Uterus (tissue), 4 donors: ENCODE results near the gene CCNQ. TPM values are rescaled to one million over a fixed set of nuclear protein-coding genes. Genes with fewer than 3 reads are reported as not detected.
A peak's percentile ranks its signal among the peaks of the same experiment; 100 is the strongest.

Experiments used
- DNase-seq, 2 donors: peaks; one replicate each; pipeline ENCODE4 v3.0.0-alpha.2; 2019 to 2020
- H3K27ac ChIP-seq, 2 donors: fragments of 200-600 bp; sonication (generic); 1 replicate in 1 of 2; 2 replicates in 1 of 2; pipeline ENCODE4 v1.5.1; 2016 to 2018
- H3K27me3 ChIP-seq, 2 donors: fragments of 200-600 bp; sonication (generic); one replicate each; pipeline ENCODE4 v1.5.1; 2018 to 2019; ENCODE audit warnings: control low read depth in 1 of 2
- H3K36me3 ChIP-seq, 2 donors: fragments of 200-600 bp; sonication (generic); one replicate each; pipeline ENCODE4 v1.5.1; 2019; ENCODE audit warnings: control low read depth in 1 of 2
- H3K4me1 ChIP-seq, 2 donors: fragments of 200-600 bp; sonication (generic); one replicate each; pipeline ENCODE4 v1.5.1; 2018 to 2019; ENCODE audit warnings: control low read depth in 1 of 2
- H3K4me3 ChIP-seq, 2 donors: fragments of 200-600 bp; sonication (generic); 1 replicate in 1 of 2; 2 replicates in 1 of 2; pipeline ENCODE4 v1.5.1; 2018 to 2019; ENCODE audit warnings: mild to moderate bottlenecking in 1 of 2
- H3K9me3 ChIP-seq, 2 donors: fragments of 200-600 bp; sonication (generic); one replicate each; pipeline ENCODE4 v1.5.1; 2019; ENCODE audit warnings: control low read depth in 1 of 2
- POLR2A ChIP-seq, 2 donors: fragments of 450-650 bp; IDR thresholded peaks; one replicate each; pipeline ENCODE4 v1.6.1; 2016; ENCODE audit warnings: antibody characterized with exemption in 2 of 2, mild to moderate bottlenecking in 1 of 2, moderate library complexity in 1 of 2
- intact Hi-C: fragments of 100-400 bp; cut with DNase I; formaldehyde crosslinking; loops from one replicate; pipeline ENCODE4 v1.15.1; 2023; ENCODE audit warnings: low total_unique reads
- total RNA-seq, 4 donors: library from RNA; depleted of rRNA in 3 of 4; stranded (reverse); fragments of >200 nt in 3 of 4; gene quantifications; one replicate each; pipeline versions ENCODE4 v1.1.0 to v1.2.4, GENCODE V29; 2014 to 2023
- TF ChIP-seq, protein P1 (sequence below), 4 experiments: fragments of 200-600 bp in 2 of 4; fragments of 450-650 bp in 2 of 4; sonication (generic) in 2 of 4; IDR thresholded peaks; one replicate each; pipeline ENCODE4 v1.5.1; 2016 to 2019; ENCODE audit warnings: antibody characterized with exemption in 4 of 4, mild to moderate bottlenecking in 2 of 4, moderate library complexity in 1 of 4
- donor health status: DM: yes; HTN: yes; CAD: no.

CCNQ gene
- total RNA-seq, 4 donors from 2014 or later: 14.9 to 94.5 (median 29.3) TPM

- H3K9me3 ChIP-seq: no peaks in the 10 kb centered on the region
- DNase-seq: peak in 1 of 2 donors; percentile 6
- no peaks in the 10 kb centered on the region for H3K27me3 ChIP-seq
- no peak overlapping the region for H3K4me3 ChIP-seq
- intact Hi-C loops: no loop called here
- H3K4me1 ChIP-seq: no peaks in the 10 kb centered on the region
- no peak overlapping the region for H3K27ac ChIP-seq
- TF ChIP-seq, protein P1, sequence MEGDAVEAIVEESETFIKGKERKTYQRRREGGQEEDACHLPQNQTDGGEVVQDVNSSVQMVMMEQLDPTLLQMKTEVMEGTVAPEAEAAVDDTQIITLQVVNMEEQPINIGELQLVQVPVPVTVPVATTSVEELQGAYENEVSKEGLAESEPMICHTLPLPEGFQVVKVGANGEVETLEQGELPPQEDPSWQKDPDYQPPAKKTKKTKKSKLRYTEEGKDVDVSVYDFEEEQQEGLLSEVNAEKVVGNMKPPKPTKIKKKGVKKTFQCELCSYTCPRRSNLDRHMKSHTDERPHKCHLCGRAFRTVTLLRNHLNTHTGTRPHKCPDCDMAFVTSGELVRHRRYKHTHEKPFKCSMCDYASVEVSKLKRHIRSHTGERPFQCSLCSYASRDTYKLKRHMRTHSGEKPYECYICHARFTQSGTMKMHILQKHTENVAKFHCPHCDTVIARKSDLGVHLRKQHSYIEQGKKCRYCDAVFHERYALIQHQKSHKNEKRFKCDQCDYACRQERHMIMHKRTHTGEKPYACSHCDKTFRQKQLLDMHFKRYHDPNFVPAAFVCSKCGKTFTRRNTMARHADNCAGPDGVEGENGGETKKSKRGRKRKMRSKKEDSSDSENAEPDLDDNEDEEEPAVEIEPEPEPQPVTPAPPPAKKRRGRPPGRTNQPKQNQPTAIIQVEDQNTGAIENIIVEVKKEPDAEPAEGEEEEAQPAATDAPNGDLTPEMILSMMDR (IDR thresholded peaks at IDR 0.05): no peak
- TF ChIP-seq POLR2A (IDR thresholded peaks at IDR 0.05): no peak
- H3K36me3 ChIP-seq: no peaks in the 10 kb centered on the region
These were observed 37.8 kb upstream of the CCNQ start for GRCh38 chrX:153636716-153637115.

- Histone ChIP-seq H3K4me3 (no peak overlapping the region), H3K36me3 (no peaks in the 10 kb centered on the region), H3K27ac (no peak overlapping the region), H3K27me3 (no peaks in the 10 kb centered on the region), H3K4me1 (no peaks in the 10 kb centered on the region), H3K9me3 (no peaks in the 10 kb centered on the region)
- peak in 1 of 2 donors; percentile 9 for DNase-seq
- intact Hi-C loops: no loop called here
- no peak for TF ChIP-seq POLR2A (IDR thresholded peaks at IDR 0.05)
- TF ChIP-seq, protein P1 (IDR thresholded peaks at IDR 0.05): no peak
These were observed 37.1 kb upstream of the CCNQ start for GRCh38 chrX:153635788-153636668.

GRCh38 chrX:153635388-153635787 is 36.4 kb upstream of the CCNQ start:
- Histone ChIP-seq H3K36me3 (no peaks in the 10 kb centered on the region), H3K4me1 (no peaks in the 10 kb centered on the region), H3K4me3 (no peak overlapping the region), H3K27me3 (no peaks in the 10 kb centered on the region), H3K9me3 (no peaks in the 10 kb centered on the region), H3K27ac (no peak overlapping the region)
- intact Hi-C loops: no loop called here
- TF ChIP-seq POLR2A (IDR thresholded peaks at IDR 0.05): no peak
- TF ChIP-seq, protein P1 (IDR thresholded peaks at IDR 0.05): no peak
- peak in 1 of 2 donors; percentile 6 for DNase-seq

- no peaks in the 10 kb centered on the region for H3K9me3 ChIP-seq
- no peak overlapping the region for H3K27ac ChIP-seq
- H3K4me1 ChIP-seq: no peaks in the 10 kb centered on the region
- H3K27me3 ChIP-seq: no peaks in the 10 kb centered on the region
- peak in 1 of 2 donors; percentile 3 for DNase-seq
- no peaks in the 10 kb centered on the region for H3K36me3 ChIP-seq
- TF ChIP-seq, protein P1 (IDR thresholded peaks at IDR 0.05): no peak
- TF ChIP-seq POLR2A (IDR thresholded peaks at IDR 0.05): no peak
- H3K4me3 ChIP-seq: no peak overlapping the region
- intact Hi-C loops: no loop called here
These were observed 35.9 kb upstream of the CCNQ start for GRCh38 chrX:153634832-153635231.

GRCh38 chrX:153634236-153634635 is 35.3 kb upstream of the CCNQ start:
- Histone ChIP-seq H3K27ac (no peak overlapping the region), H3K9me3 (no peaks in the 10 kb centered on the region), H3K4me3 (no peak overlapping the region), H3K4me1 (no peaks in the 10 kb centered on the region), H3K36me3 (no peaks in the 10 kb centered on the region), H3K27me3 (no peaks in the 10 kb centered on the region)
- DNase-seq: peak in 1 of 2 donors; percentile 4
- TF ChIP-seq, protein P1 (IDR thresholded peaks at IDR 0.05): no peak
- TF ChIP-seq POLR2A (IDR thresholded peaks at IDR 0.05): no peak
- intact Hi-C loops: no loop called here
